CD4-positive, alpha-beta T cell treated with Interleukin-6 at 100 ng/mL for 8 hours (primary cell): ENCODE measurements around the gene ANKRD18A.
"Not testable (repeated sequence)": the region's sequence is repeated elsewhere in the genome, so short reads cannot be mapped to it uniquely, and the experiment has no call there.

Experiments
- DNase-seq: peaks from one replicate; pipeline ENCODE4 v3.0.0-alpha.2; 2020; ENCODE audit warnings: mixed read lengths, low spot score

ANKRD18A gene

GRCh38 chr9:38626006-38626405 lies 5.6 kb upstream of the ANKRD18A start:
- no peak for DNase-seq

- no peak for DNase-seq
Measured at GRCh38 chr9:38622951-38623350, 2.6 kb upstream of the ANKRD18A start.

GRCh38 chr9:38622288-38622674 lies 1.9 kb upstream of the ANKRD18A start:
- peak; percentile 2 for DNase-seq

GRCh38 chr9:38621434-38622287 lies 1.3 kb upstream of the ANKRD18A start:
- peak; percentile 31 for DNase-seq

- DNase-seq, result peak; percentile 3
Measured at GRCh38 chr9:38619556-38620447, 594 bp downstream of the ANKRD18A start.

GRCh38 chr9:38598029-38598745 lies 22.2 kb downstream of the ANKRD18A start:
- DNase-seq, result not testable (repeated sequence)

- DNase-seq, result not testable (repeated sequence)
Measured at GRCh38 chr9:38595117-38595516, 25.3 kb downstream of the ANKRD18A start.

- not testable (repeated sequence) for DNase-seq
Measured at GRCh38 chr9:38591346-38592063, 28.9 kb downstream of the ANKRD18A start.

GRCh38 chr9:38583765-38584164 lies 36.6 kb downstream of the ANKRD18A start:
- not testable (repeated sequence) for DNase-seq

GRCh38 chr9:38580112-38580511 lies 40.3 kb downstream of the ANKRD18A start:
- not testable (repeated sequence) for DNase-seq

- DNase-seq, result not testable (repeated sequence)
Measured at GRCh38 chr9:38576181-38576580, 44.2 kb downstream of the ANKRD18A start.

GRCh38 chr9:38566048-38566447 lies 54.3 kb downstream of the ANKRD18A start:
- not testable (repeated sequence) for DNase-seq

GRCh38 chr9:38565178-38565577 lies 55.2 kb downstream of the ANKRD18A start:
- DNase-seq, result not testable (repeated sequence)

- not testable (repeated sequence) for DNase-seq
Measured at GRCh38 chr9:38563911-38564310, 56.5 kb downstream of the ANKRD18A start.

- DNase-seq, result not testable (repeated sequence)
Measured at GRCh38 chr9:38561134-38561533, 59.3 kb downstream of the ANKRD18A start.

GRCh38 chr9:38559172-38559571 lies 61.2 kb downstream of the ANKRD18A start:
- not testable (repeated sequence) for DNase-seq

- DNase-seq, result not testable (repeated sequence)
Measured at GRCh38 chr9:38557746-38558145, 62.6 kb downstream of the ANKRD18A start.

GRCh38 chr9:38554966-38555365 lies 65.4 kb downstream of the ANKRD18A start:
- DNase-seq, result not testable (repeated sequence)

GRCh38 chr9:38553019-38553418 lies 67.4 kb downstream of the ANKRD18A start:
- DNase-seq, result not testable (repeated sequence)

- peak; percentile 45 for DNase-seq
Measured at GRCh38 chr9:38546497-38547163, 73.8 kb downstream of the ANKRD18A start.

GRCh38 chr9:38540535-38540934 lies 79.9 kb downstream of the ANKRD18A start:
- not testable (repeated sequence) for DNase-seq
